ENCODE results near the gene REPS1.

DNA sequence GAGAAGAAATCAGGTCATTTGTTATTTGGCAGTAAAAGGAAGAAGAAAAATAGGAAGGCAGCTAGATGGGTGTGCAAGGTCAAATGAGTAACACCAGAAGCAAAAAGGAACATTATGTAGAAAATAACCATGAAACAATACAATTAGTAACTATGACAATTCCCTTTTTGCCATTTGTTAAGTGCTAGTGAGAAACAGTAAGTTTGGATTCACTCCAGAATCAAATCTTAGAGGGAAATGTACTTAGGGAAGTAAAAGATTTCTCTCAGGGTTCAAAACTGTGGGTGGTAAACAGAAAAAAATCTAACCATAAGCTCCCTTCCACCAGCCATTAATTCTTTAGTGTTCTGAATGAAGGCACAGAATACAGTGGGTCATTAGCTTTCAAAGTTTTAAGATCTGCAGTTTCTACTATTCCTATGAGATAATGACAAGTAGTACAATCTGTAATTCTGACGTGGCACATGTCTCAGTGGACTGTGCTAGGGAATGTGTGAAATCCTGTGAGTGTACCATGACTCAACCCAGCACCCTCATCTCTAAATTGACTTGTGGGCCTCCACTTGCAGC lies 17.1 kb downstream of the REPS1 start:
- TF ChIP-seq, protein P1, sequence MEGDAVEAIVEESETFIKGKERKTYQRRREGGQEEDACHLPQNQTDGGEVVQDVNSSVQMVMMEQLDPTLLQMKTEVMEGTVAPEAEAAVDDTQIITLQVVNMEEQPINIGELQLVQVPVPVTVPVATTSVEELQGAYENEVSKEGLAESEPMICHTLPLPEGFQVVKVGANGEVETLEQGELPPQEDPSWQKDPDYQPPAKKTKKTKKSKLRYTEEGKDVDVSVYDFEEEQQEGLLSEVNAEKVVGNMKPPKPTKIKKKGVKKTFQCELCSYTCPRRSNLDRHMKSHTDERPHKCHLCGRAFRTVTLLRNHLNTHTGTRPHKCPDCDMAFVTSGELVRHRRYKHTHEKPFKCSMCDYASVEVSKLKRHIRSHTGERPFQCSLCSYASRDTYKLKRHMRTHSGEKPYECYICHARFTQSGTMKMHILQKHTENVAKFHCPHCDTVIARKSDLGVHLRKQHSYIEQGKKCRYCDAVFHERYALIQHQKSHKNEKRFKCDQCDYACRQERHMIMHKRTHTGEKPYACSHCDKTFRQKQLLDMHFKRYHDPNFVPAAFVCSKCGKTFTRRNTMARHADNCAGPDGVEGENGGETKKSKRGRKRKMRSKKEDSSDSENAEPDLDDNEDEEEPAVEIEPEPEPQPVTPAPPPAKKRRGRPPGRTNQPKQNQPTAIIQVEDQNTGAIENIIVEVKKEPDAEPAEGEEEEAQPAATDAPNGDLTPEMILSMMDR (tag by site-specific recombination; IDR thresholded peaks at IDR 0.05): no peak
- TF ChIP-seq ZNF274 (IDR thresholded peaks at IDR 0.05; ENCODE audit: low read length): no peak
- TF ChIP-seq ZNF274 (tag by site-specific recombination; IDR thresholded peaks at IDR 0.05; ENCODE audit: borderline replicate concordance): no peak
- TF ChIP-seq ZNF138 (tag by site-specific recombination; IDR thresholded peaks at IDR 0.05; ENCODE audit: borderline replicate concordance): no peak
- TF ChIP-seq, protein P2, sequence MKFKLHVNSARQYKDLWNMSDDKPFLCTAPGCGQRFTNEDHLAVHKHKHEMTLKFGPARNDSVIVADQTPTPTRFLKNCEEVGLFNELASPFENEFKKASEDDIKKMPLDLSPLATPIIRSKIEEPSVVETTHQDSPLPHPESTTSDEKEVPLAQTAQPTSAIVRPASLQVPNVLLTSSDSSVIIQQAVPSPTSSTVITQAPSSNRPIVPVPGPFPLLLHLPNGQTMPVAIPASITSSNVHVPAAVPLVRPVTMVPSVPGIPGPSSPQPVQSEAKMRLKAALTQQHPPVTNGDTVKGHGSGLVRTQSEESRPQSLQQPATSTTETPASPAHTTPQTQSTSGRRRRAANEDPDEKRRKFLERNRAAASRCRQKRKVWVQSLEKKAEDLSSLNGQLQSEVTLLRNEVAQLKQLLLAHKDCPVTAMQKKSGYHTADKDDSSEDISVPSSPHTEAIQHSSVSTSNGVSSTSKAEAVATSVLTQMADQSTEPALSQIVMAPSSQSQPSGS (tag by site-specific recombination; IDR thresholded peaks at IDR 0.05; ENCODE audit: low read depth): no peak
- TF ChIP-seq PRDM4 (tag by site-specific recombination; IDR thresholded peaks at IDR 0.05): peak; percentile 43; the same call in 1 of the 2 replicates
- no peak for TF ChIP-seq ZBTB1 (tag by site-specific recombination; IDR thresholded peaks at IDR 0.05)
- no peak for TF ChIP-seq TCF7L2 (IDR thresholded peaks at IDR 0.05; ENCODE audit: borderline replicate concordance, low read depth, low read length)
- no peak for TF ChIP-seq ZNF280D (tag by site-specific recombination; IDR thresholded peaks at IDR 0.05)

All from HEK293 (cell line).